Inflammatory macrophage treated with lipopolysaccharide for 4 hours (primary cell): ENCODE results near the gene HHATL.
A peak's percentile ranks its signal among the peaks of the same experiment; 100 is the strongest.

ENCODE experiments used
- DNase-seq: peaks from one replicate; pipeline ENCODE4 v3.0.0-alpha.2; 2020

Gene HHATL

GRCh38 chr3:42682301-42683070 is 20.1 kb downstream of the HHATL start:
- no peak for DNase-seq

- no peak for DNase-seq
These were observed 21.1 kb downstream of the HHATL start for GRCh38 chr3:42681361-42682038.

- DNase-seq = no peak
These were observed 21.8 kb downstream of the HHATL start for GRCh38 chr3:42680806-42681205.

GRCh38 chr3:42680271-42680670 is 22.3 kb downstream of the HHATL start:
- peak; percentile 74 for DNase-seq

- no peak for DNase-seq
These were observed 24.2 kb downstream of the HHATL start for GRCh38 chr3:42678447-42678846.

GRCh38 chr3:42675909-42676308 is 26.7 kb downstream of the HHATL start:
- no peak for DNase-seq

- DNase-seq = no peak
These were observed 28.5 kb downstream of the HHATL start for GRCh38 chr3:42674146-42674545.

- DNase-seq = no peak
These were observed 29.5 kb downstream of the HHATL start for GRCh38 chr3:42673082-42673481.

GRCh38 chr3:42672515-42672914 is 30.1 kb downstream of the HHATL start:
- peak; percentile 80 for DNase-seq

GRCh38 chr3:42670670-42671069 is 31.9 kb downstream of the HHATL start:
- DNase-seq = no peak

- no peak for DNase-seq
These were observed 32.5 kb downstream of the HHATL start for GRCh38 chr3:42670051-42670576.

GRCh38 chr3:42668793-42669217 is 33.8 kb downstream of the HHATL start:
- DNase-seq = no peak

- no peak for DNase-seq
These were observed 34.2 kb downstream of the HHATL start for GRCh38 chr3:42668413-42668760.

GRCh38 chr3:42667523-42668412 is 34.8 kb downstream of the HHATL start:
- DNase-seq = no peak

GRCh38 chr3:42667096-42667522 is 35.5 kb downstream of the HHATL start:
- DNase-seq = no peak

GRCh38 chr3:42666577-42666998 is 36.0 kb downstream of the HHATL start:
- DNase-seq = no peak

GRCh38 chr3:42666022-42666421 is 36.6 kb downstream of the HHATL start:
- DNase-seq = no peak

- no peak for DNase-seq
These were observed 37.3 kb downstream of the HHATL start for GRCh38 chr3:42665050-42665878.

GRCh38 chr3:42664438-42664803 is 38.2 kb downstream of the HHATL start:
- DNase-seq = no peak

- no peak for DNase-seq
These were observed 38.8 kb downstream of the HHATL start for GRCh38 chr3:42663581-42664437.

GRCh38 chr3:42662813-42663535 is 39.6 kb downstream of the HHATL start:
- no peak for DNase-seq
